ENCODE results near the gene CD8B. TPM values are rescaled to one million over a fixed set of nuclear protein-coding genes. Genes with fewer than 3 reads are reported as not detected.
A peak's percentile ranks its signal among the peaks of the same experiment; 100 is the strongest.
"Not testable (repeated sequence)": the region's sequence is repeated elsewhere in the genome, so short reads cannot be mapped to it uniquely, and the experiment has no call there.

Gene CD8B
- total RNA-seq, 2 experiments from 2014 or later: 1.7 to 2.1 TPM

- H3K36me3 Mint-ChIP-seq (ENCODE audit: low read depth); DNase-seq; H3K4me1 Mint-ChIP-seq; H3K9me3 Mint-ChIP-seq; H3K27me3 Mint-ChIP-seq; H3K4me3 Mint-ChIP-seq; CTCF ChIA-PET; POLR2A ChIA-PET; H3K27ac Mint-ChIP-seq: not testable (repeated sequence)
Observed at GRCh38 chr2:86855981-86856380, 5.7 kb downstream of the CD8B start.

GRCh38 chr2:86851581-86851980 is 10.1 kb downstream of the CD8B start:
- H3K36me3 Mint-ChIP-seq (ENCODE audit: low read depth); CTCF ChIA-PET: not testable (repeated sequence)

GRCh38 chr2:86842607-86843234 is 19.0 kb downstream of the CD8B start:
- DNase-seq; POLR2A ChIA-PET; H3K27me3 Mint-ChIP-seq; H3K36me3 Mint-ChIP-seq (ENCODE audit: low read depth); H3K4me3 Mint-ChIP-seq; H3K9me3 Mint-ChIP-seq; CTCF ChIA-PET: not testable (repeated sequence)
- peaks cover 14% of the 10 kb centered on the region for H3K4me1 Mint-ChIP-seq
- peak overlapping the region; percentile 53 for H3K27ac Mint-ChIP-seq

More at GRCh38 chr2:86851581-86851980, 10.1 kb downstream of the CD8B start:
- H3K4me3 Mint-ChIP-seq, H3K4me1 Mint-ChIP-seq, POLR2A ChIA-PET, H3K9me3 Mint-ChIP-seq, H3K27me3 Mint-ChIP-seq, DNase-seq, H3K27ac Mint-ChIP-seq: not testable (repeated sequence)

- H3K9me3 Mint-ChIP-seq; CTCF ChIA-PET; H3K36me3 Mint-ChIP-seq (ENCODE audit: low read depth); H3K4me3 Mint-ChIP-seq; POLR2A ChIA-PET; H3K27ac Mint-ChIP-seq; H3K27me3 Mint-ChIP-seq; DNase-seq: not testable (repeated sequence)
- H3K4me1 Mint-ChIP-seq: peaks cover 25% of the 10 kb centered on the region
Observed at GRCh38 chr2:86841330-86841729, 20.4 kb downstream of the CD8B start.

- H3K4me1 Mint-ChIP-seq: peaks cover 25% of the 10 kb centered on the region
- H3K27ac Mint-ChIP-seq; POLR2A ChIA-PET; H3K27me3 Mint-ChIP-seq; DNase-seq; H3K4me3 Mint-ChIP-seq; H3K9me3 Mint-ChIP-seq; CTCF ChIA-PET; H3K36me3 Mint-ChIP-seq (ENCODE audit: low read depth): not testable (repeated sequence)
Observed at GRCh38 chr2:86839871-86840548, 21.7 kb downstream of the CD8B start.

GRCh38 chr2:86839455-86839854 is 22.2 kb downstream of the CD8B start:
- DNase-seq; H3K9me3 Mint-ChIP-seq; H3K36me3 Mint-ChIP-seq (ENCODE audit: low read depth); H3K4me3 Mint-ChIP-seq; H3K27me3 Mint-ChIP-seq; POLR2A ChIA-PET; CTCF ChIA-PET; H3K27ac Mint-ChIP-seq: not testable (repeated sequence)
- peaks cover 25% of the 10 kb centered on the region for H3K4me1 Mint-ChIP-seq

- H3K27ac Mint-ChIP-seq; H3K4me3 Mint-ChIP-seq; POLR2A ChIA-PET; H3K36me3 Mint-ChIP-seq (ENCODE audit: low read depth); H3K27me3 Mint-ChIP-seq; DNase-seq; CTCF ChIA-PET; H3K9me3 Mint-ChIP-seq: not testable (repeated sequence)
- peaks cover 25% of the 10 kb centered on the region for H3K4me1 Mint-ChIP-seq
Observed at GRCh38 chr2:86837714-86838113, 24.0 kb downstream of the CD8B start.

GRCh38 chr2:86836915-86837695 is 24.6 kb downstream of the CD8B start:
- H3K9me3 Mint-ChIP-seq; H3K27me3 Mint-ChIP-seq; POLR2A ChIA-PET; CTCF ChIA-PET; H3K36me3 Mint-ChIP-seq (ENCODE audit: low read depth); H3K4me3 Mint-ChIP-seq; H3K27ac Mint-ChIP-seq: not testable (repeated sequence)
- H3K4me1 Mint-ChIP-seq: peaks cover 19% of the 10 kb centered on the region
- peak; percentile 19 for DNase-seq

- Mint-ChIP-seq H3K4me1 (peaks cover 15% of the 10 kb centered on the region), H3K27me3 (peaks cover 13% of the 10 kb centered on the region)
- CTCF ChIA-PET; POLR2A ChIA-PET; H3K27ac Mint-ChIP-seq; H3K4me3 Mint-ChIP-seq; H3K36me3 Mint-ChIP-seq (ENCODE audit: low read depth); H3K9me3 Mint-ChIP-seq; DNase-seq: not testable (repeated sequence)
Observed at GRCh38 chr2:86835548-86835889, 26.2 kb downstream of the CD8B start.

GRCh38 chr2:86833315-86833714 is 28.4 kb downstream of the CD8B start:
- Mint-ChIP-seq H3K27me3 (peaks cover 13% of the 10 kb centered on the region), H3K36me3 (ENCODE audit: low read depth) (no peaks in the 10 kb centered on the region), H3K4me3 (no peak overlapping the region), H3K27ac (no peak overlapping the region), H3K9me3 (no peaks in the 10 kb centered on the region), H3K4me1 (peaks cover 15% of the 10 kb centered on the region)
- CTCF ChIA-PET: no interaction called here
- no peak for DNase-seq
- POLR2A ChIA-PET: no interaction called here

GRCh38 chr2:86832334-86833096 is 29.2 kb downstream of the CD8B start:
- H3K27ac Mint-ChIP-seq: no peak overlapping the region
- peaks cover 9% of the 10 kb centered on the region for H3K4me1 Mint-ChIP-seq
- no peak overlapping the region for H3K4me3 Mint-ChIP-seq
- DNase-seq: no peak
- CTCF ChIA-PET: no interaction called here
- no peaks in the 10 kb centered on the region for H3K36me3 Mint-ChIP-seq (ENCODE audit: low read depth)
- peaks cover 19% of the 10 kb centered on the region for H3K27me3 Mint-ChIP-seq
- POLR2A ChIA-PET: no interaction called here
- H3K9me3 Mint-ChIP-seq: no peaks in the 10 kb centered on the region

- Mint-ChIP-seq H3K4me1 (peaks cover 2% of the 10 kb centered on the region), H3K27me3 (peaks cover 22% of the 10 kb centered on the region), H3K9me3 (no peaks in the 10 kb centered on the region), H3K36me3 (ENCODE audit: low read depth) (no peaks in the 10 kb centered on the region), H3K27ac (no peak overlapping the region), H3K4me3 (no peak overlapping the region)
- POLR2A ChIA-PET: no interaction called here
- CTCF ChIA-PET: no interaction called here
- no peak for DNase-seq
Observed at GRCh38 chr2:86831537-86831936, 30.1 kb downstream of the CD8B start.

GRCh38 chr2:86826951-86827350 is 34.7 kb downstream of the CD8B start:
- Mint-ChIP-seq H3K27me3 (peaks cover 28% of the 10 kb centered on the region), H3K4me3 (no peak overlapping the region), H3K9me3 (peaks cover 2% of the 10 kb centered on the region), H3K27ac (no peak overlapping the region), H3K4me1 (peaks cover 10% of the 10 kb centered on the region), H3K36me3 (ENCODE audit: low read depth) (no peaks in the 10 kb centered on the region)
- ChIA-PET POLR2A (no interaction called here), CTCF (no interaction called here)
- no peak for DNase-seq

Data from activated CD4-positive, alpha-beta memory T cell treated with anti-CD3 and anti-CD28 coated beads, Interleukin-2, amount 10 ng/mL, durations not matched to agents 7 days and 5 days (primary cell).